HG02973 (cell line): Measurements from ENCODE around the gene GMIP.

Source experiments
- ATAC-seq: cut with Tn5 transposase; IDR thresholded peaks from one replicate; pipeline ENCODE4 v1.9.1; 2021; ENCODE audit warnings: moderate library complexity; ENCODE audit not compliant: unreplicated experiment

Gene GMIP

DNA sequence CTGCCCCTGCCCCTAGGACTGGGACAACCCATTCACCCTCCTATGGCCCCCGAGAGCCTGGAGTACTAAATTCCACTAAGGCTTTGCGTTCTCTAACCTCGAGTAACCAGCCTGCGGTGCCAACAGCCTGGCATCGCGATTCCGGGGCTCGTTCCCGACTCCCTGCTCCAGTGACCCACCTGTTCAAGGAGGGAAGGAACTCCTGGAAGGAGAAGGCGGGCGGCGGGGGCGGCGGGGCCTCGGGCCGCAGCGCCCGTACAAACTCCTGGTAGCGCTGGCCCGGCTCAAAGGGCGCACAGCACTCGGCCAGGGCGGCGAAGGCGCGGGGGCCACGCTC is 6.3 kb downstream of the GMIP start:
- ATAC-seq = no peak

- ATAC-seq = no peak
Observed at GRCh38 chr19:19636573-19637185, 6.8 kb downstream of the GMIP start.

DNA sequence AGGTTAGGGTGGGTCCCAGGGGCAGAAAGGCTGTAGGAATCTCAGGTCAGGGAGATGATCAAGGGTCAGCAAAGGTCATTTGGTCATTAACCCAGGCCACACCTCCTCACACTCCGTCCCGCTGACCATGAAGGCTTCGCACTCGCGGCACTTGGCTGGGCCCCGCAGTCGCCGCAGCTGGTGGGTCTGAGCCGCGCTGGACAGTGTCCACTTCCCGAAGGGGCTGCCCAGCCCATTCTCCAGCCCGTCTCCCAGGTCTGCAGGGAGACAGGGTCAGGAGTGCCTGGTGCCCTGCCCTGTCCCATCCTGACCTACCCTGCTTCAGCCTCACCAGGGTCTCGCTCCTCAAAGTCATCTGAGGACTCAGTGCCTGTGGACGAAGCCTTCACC is 8.1 kb downstream of the GMIP start:
- ATAC-seq = no peak

DNA sequence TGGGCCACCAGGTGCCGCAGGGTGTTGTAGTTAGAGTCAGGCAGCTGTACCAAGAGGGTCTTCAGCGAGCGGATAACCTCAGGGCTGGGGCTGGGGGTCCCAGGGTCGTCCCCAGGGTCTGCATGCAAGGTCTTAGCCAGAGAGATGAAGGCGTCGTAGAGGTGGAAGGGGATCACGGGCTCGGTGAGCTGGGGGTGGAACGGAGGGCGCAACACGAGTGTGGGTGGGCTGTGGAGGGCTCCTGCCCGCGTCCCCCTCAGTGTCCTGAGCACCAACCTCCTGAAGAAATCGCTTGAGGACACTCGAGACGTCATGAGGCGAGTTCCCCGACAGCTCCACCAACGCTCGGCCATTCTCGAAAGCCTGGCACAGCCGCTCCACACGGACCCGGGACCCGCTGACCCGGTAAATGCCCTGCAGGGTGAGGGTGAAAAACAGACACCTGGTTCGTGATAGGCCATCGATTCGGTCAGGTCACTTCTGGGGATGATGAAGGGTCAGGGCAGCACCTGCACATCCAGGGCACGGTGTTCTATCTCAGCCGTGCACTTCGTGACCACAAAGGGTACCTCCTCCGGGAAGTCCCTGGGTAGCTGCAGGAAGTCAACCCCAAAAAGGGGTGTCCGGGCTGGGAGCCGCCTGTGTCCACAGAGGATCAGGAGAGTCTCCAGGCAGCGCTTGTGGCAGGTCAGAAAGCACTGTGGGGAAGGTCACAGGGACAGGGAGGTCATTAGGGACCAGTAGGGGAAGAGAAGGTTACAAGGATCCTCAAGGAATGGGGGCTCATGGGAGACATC is 8.7 kb downstream of the GMIP start:
- ATAC-seq = no peak

DNA sequence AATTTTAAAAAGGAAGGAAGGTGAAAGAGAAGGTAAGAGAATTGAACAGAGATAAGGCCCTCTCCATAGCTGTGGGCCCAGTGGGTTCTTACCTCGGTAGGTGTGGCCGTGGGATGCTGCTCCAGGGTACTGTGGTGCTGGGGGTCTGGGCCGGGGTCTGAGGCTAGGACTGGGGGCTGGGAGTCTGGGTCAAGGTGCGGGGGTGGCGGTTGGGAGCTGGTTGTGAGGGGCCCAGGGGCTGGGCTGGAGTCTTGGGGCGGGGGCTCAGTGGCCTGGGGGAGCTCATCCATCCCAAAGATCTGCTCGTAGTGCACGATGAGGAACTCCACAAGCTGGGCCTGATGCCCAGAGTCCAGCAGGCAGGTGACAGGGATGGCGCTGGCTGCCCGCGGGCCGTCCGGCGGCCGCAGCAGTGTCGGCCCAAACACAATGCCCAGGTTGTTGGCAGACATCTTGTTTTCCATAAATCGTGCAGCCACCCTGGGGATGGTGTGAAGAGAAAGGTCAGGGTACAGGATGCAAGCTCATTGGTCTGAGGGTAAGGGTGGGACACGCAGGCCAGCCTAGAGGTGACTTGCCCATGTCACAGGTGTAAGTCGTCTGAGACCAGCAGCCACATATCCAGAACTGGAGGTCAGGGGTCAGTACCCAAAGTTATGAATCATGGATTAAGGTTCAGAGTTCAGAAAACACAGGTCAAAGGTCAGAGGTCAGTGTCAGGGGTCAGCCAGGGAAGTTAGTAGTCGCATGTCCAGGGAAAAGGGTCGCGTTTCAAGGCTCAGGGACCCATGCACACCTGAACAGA is 9.5 kb downstream of the GMIP start:
- no peak for ATAC-seq

DNA sequence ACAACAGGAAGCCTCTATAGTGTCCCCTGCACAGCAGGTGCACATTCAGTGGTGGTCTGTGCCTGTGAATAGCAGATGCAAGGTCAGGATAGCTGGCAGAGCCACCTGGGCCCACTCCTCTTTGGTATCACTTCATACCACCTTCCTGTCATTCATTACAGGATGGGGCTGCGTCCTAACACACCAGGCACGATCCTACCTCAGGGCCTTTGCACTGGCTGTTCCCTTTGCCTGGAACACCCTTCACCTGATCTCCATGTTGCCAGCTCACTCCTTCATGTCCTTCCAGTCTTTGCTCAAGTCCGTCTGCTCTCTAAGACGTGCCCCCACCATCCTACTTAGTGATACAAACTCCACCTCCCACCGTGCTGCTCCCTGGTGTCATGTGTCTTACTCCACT is 10.8 kb downstream of the GMIP start:
- no peak for ATAC-seq

DNA sequence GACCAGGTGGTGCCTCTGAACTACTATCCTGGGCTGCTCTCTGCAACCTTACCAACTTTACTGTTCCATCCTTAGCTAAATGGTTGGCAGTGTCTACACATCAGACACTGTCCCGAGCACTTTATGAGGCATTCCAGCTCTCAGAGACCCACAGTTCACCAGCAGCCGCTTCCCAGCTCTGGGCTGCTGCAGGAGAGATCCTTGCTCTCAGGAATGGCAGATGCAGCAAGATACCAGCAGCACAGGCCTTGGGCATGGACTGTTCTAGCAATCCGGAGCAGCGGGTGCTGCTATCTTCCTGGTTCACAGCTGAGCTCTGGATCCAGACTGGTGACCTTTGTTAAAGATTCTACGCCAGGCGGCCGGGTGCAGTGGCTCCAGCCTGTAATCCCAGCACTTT is 12.1 kb downstream of the GMIP start:
- no peak for ATAC-seq

DNA sequence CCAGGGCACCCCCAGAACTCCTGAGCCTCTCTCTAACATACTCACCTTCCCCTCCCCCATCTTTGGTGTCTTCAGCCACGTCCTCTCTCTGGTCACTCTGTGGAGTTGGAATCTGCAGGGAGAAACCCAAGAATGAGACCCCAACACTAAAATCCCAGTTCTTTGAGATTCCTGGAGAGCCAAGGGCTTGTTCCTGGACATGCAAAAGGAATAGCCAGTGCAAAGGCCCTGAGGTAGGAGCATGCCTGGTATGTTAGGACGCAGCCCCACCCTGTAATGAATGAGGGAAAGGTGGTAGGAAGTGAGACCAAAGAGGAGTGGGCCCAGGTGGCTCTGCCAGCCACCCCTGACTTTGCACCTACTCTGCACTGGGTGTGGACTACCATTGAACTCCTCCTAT is 13.0 kb downstream of the GMIP start:
- ATAC-seq = no peak

GRCh38 chr19:19630062-19630414 is 13.4 kb downstream of the GMIP start:
- no peak for ATAC-seq

DNA sequence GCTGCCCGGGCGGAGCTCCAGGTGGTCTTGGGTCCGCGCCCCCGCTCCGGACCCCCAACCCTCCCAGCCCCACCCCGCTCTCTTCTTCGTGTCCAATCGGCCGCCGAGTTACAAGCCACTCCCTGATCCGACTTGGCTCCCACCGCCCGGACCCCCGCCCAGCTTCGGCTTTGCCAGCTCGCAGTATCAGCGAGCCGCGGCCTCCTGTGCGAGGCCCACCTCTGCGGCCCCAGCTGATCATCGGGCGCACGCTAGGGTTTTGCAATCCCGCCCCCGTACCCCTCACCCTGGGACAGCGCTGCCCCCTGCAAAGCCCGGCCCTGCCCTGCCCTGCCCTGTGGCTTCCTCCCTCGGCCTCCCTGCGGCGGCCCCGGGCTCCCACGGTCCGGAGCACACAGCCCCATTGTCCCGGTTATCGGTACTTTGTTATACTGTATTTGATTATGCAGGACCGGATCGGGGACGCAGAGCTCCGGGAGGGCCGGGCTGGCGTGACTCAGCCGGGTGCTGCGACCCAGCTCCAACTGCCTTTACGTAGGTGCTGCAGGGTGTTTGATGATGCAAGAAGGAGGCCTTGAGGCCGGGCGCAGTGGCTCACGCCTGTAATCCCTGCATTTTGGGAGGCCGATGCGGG is 14.8 kb downstream of the GMIP start:
- ATAC-seq = no peak

DNA sequence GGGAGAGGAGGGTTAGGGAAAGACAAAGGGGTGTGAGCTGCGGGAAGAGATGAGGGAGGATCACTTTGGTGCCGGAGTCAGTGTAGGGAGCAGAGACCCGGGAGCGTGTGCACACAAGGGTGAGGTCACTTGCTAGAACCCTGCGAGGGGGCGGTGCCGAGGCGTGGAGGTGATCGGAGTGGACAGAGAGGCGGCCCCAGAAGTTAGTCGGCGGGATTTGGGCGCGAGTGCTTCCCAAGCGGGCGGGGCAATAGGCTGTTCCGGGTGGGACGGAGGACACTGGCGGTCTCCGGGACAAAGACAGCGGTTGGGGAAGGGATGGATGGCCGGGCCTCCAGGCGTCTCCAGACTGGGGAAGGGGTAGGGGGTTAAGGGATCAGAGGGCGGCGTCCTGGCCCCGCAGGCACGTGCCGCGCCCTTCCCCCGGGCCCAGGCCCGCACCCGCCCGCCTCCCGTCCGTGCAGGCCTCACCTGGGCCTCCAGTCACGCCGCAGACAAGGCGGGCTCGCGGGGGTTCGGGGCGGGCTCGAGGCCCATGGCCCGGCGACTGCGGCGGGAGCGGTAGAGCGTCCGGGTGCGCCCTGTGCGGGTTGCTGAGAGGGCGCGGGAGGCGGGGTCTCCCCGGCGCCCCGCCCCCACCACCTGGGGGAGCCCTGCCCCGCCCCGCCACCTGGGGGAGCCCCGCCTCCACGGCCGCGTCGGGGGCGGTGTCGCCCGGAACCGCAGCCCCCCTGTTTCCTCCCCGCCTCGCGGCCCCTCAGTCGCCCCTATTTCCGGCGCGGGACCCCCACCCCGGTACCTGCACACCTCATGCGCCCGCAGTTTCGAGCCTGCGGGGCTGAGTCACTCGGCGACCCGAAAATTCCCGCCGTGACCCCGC is 15.6 kb downstream of the GMIP start, which contains the start of gene LPAR2:
LPAR2 (minus strand) TSS at position 600 of the 880 bp plus-strand sequence. CDS start 945 bp downstream, outside the sequence.
- no peak for ATAC-seq

- no peak for ATAC-seq
Observed at GRCh38 chr19:19626516-19627472, 16.7 kb downstream of the GMIP start.

GRCh38 chr19:19624032-19624570 is 19.4 kb downstream of the GMIP start:
- no peak for ATAC-seq

GRCh38 chr19:19623383-19623782 is 20.1 kb downstream of the GMIP start:
- no peak for ATAC-seq

DNA sequence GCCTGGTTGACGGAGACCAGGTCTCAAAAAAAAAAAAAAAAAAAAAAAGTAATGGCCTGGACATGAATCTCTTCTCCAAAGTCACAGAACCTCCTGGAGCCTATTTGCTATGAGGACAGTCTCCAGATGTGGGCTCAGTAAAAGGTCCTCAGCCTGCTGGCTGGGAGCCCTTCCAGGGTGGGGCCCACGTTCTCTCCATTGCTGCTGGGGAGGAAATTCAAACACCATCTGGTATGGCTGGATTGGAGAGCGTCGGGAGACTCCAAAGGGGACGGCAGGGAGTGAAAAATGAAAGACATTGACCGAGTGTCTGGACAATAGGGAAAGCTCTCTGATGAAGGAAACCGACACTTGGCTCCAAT is 23.6 kb downstream of the GMIP start:
- ATAC-seq = no peak

DNA sequence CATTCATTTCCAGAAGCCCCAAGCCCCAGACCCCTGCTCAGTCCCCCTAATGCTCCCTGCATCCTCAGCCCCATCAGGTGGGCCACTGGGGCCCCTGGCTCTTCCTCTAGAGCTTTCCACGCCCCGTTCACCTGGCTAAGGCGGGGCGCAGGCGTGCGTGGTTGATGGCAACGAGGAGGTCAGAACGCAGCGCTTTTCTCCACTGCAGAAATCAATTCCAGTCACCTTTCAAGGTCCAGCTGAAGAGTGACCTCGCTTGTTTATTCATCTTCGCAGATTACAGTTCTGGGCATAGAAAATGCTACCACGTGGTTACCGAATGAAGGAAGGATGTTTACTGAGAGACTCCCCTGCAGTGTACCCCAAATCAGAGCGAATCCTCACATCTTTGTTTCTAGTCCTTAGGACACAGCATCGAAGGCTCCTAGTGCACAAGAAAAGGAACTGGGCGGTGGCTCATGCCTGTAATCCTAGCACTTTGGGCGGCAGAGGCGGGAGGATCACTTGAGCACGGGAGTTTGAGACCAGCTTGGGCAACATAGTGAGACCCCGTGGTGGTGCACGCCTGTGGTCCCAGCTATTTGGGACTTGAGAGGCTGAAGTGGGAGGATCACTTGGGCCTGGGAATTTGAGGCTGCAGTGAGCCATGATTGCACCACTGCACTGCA is 24.1 kb downstream of the GMIP start:
- ATAC-seq = no peak

DNA sequence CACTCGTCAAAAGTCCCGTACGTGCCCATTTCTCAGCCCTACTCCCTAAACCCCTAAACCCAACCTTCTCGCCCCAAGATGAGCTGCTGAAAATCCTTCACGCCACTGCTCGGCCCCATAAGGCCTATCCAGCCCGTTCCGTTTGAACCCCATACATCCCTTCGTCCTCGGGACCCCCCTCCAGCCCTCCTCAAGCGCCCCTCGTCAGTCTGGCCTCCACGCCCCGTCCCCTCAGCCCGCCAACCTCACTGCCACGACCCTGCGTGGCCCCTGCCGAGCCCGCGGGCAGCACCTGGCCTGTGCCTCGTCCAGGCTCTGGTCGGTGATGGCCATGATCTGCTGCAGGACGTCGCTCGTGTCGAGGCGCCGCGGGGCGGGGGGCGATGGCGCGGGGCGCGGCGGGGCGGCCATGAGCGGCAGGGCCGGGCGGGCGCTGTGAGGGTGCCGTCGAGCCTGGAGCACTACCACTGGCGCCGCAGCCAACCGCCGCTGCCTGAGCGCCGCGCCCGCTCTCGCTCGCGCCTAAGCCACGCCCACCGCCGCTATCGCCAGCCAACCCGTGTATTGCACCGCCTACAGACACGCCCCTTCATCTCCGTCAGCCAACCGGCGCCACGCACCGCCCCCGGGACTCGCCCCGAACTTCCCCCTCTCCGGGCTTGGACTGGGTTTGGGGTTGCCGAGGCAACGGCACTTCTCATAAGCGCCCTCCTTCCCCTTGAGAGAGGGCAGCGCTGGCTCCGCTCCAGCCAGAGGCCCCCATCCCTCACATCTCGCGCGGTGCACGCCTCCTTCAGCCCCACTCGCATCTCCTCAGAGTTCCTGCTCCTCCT is 25.0 kb downstream of the GMIP start, which contains the start of gene PBX4:
PBX4 (minus strand) TSS at position 469 of the 833 bp plus-strand sequence; CDS start at position 411, 58 bp downstream.
- ATAC-seq = peak; percentile 85

DNA sequence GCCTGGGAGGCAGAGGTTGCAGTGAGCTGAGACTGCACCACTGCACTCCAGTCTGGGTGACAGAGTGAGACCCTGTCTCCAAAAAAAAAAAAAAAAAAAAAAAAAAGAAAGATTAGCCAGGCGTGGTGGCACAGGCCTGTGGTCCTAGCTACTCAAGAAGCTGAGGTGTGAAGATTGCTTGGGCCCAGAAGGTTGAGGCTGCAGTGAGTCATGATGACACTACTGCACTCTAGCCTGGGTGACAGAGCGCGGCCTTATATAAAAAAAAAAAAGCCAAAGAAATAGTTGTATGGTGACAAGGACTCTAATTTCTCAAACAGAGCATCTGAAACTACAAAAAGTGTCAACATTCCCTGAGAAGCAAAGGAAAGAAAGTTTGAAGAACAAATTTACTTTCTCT is 28.4 kb downstream of the GMIP start:
- no peak for ATAC-seq
